ENCODE results near the gene CEP57L1. TPM values are rescaled to one million over a fixed set of nuclear protein-coding genes. Genes with fewer than 3 reads are reported as not detected.

The CEP57L1 gene
- total RNA-seq, 2 donors from 2014 or later, result 10.2 to 13.1 TPM

GRCh38 chr6:109075934-109076333 is 19.4 kb upstream of the CEP57L1 start:
- DNase-seq, result no peak
- no peak for TF ChIP-seq CTCF (IDR thresholded peaks at IDR 0.05)
- no peak overlapping the region for H3K9ac ChIP-seq (ENCODE audit: low read depth in 2 of 2, low read length in 2 of 2)
- H3K9me3 ChIP-seq, result no peaks in the 10 kb centered on the region
- intact Hi-C loops (cut with DNase I), result loop anchor here (10.0 kb wide), 1 partner anchor 241 kb away; no protein-coding TSS in a partner anchor
- no peaks in the 10 kb centered on the region for H3K27me3 ChIP-seq
- H3K27ac ChIP-seq, result no peak overlapping the region
- no peaks in the 10 kb centered on the region for H3K36me3 ChIP-seq
- no peaks in the 10 kb centered on the region for H3K4me1 ChIP-seq
- H3K4me3 ChIP-seq, result no peak overlapping the region

- H3K36me3 ChIP-seq, result no peaks in the 10 kb centered on the region
- no peak overlapping the region for H3K9ac ChIP-seq (ENCODE audit: low read depth in 2 of 2, low read length in 2 of 2)
- no peak for DNase-seq
- H3K27me3 ChIP-seq, result no peaks in the 10 kb centered on the region
- intact Hi-C loops (cut with DNase I), result loop anchor here (10.0 kb wide), 1 partner anchor 242 kb away; no protein-coding TSS in a partner anchor
- H3K4me1 ChIP-seq, result no peaks in the 10 kb centered on the region
- H3K27ac ChIP-seq, result no peak overlapping the region
- no peak for TF ChIP-seq CTCF (IDR thresholded peaks at IDR 0.05)
- no peaks in the 10 kb centered on the region for H3K9me3 ChIP-seq
- no peak overlapping the region for H3K4me3 ChIP-seq
Measured at GRCh38 chr6:109076377-109076776, 18.9 kb upstream of the CEP57L1 start.

GRCh38 chr6:109079981-109080380 is 15.3 kb upstream of the CEP57L1 start:
- no peak for DNase-seq
- Histone ChIP-seq H3K27me3 (no peaks in the 10 kb centered on the region), H3K9ac (ENCODE audit: low read depth in 2 of 2, low read length in 2 of 2) (no peak overlapping the region), H3K27ac (no peak overlapping the region), H3K36me3 (no peaks in the 10 kb centered on the region), H3K4me1 (no peaks in the 10 kb centered on the region), H3K4me3 (no peak overlapping the region), H3K9me3 (no peaks in the 10 kb centered on the region)
- TF ChIP-seq CTCF (IDR thresholded peaks at IDR 0.05), result no peak
- intact Hi-C loops (cut with DNase I), result loop anchor here (10.0 kb wide), 1 partner anchor 245 kb away; no protein-coding TSS in a partner anchor

- Histone ChIP-seq H3K4me3 (no peak overlapping the region), H3K9ac (ENCODE audit: low read depth in 2 of 2, low read length in 2 of 2) (no peak overlapping the region), H3K4me1 (no peaks in the 10 kb centered on the region), H3K27ac (no peak overlapping the region), H3K27me3 (no peaks in the 10 kb centered on the region), H3K36me3 (no peaks in the 10 kb centered on the region), H3K9me3 (no peaks in the 10 kb centered on the region)
- DNase-seq, result no peak
- intact Hi-C loops (cut with DNase I), result no loop called here
- TF ChIP-seq CTCF (IDR thresholded peaks at IDR 0.05), result no peak
Measured at GRCh38 chr6:109081026-109081425, 14.3 kb upstream of the CEP57L1 start.

GRCh38 chr6:109081516-109082187 is 13.7 kb upstream of the CEP57L1 start:
- no peak overlapping the region for H3K4me3 ChIP-seq
- no peak for DNase-seq
- no peaks in the 10 kb centered on the region for H3K36me3 ChIP-seq
- no peak for TF ChIP-seq CTCF (IDR thresholded peaks at IDR 0.05)
- no peaks in the 10 kb centered on the region for H3K4me1 ChIP-seq
- H3K27ac ChIP-seq, result no peak overlapping the region
- H3K9ac ChIP-seq (ENCODE audit: low read depth in 2 of 2, low read length in 2 of 2), result no peak overlapping the region
- intact Hi-C loops (cut with DNase I), result no loop called here
- no peaks in the 10 kb centered on the region for H3K27me3 ChIP-seq
- H3K9me3 ChIP-seq, result no peaks in the 10 kb centered on the region

Data from colonic mucosa (tissue), 4 donors.